Umbilical cord (tissue), 2 donors: ENCODE data around the gene S1PR4. TPM values are rescaled to one million over a fixed set of nuclear protein-coding genes. Genes with fewer than 3 reads are reported as not detected.
"Not testable (repeated sequence)": the region's sequence is repeated elsewhere in the genome, so short reads cannot be mapped to it uniquely, and the experiment has no call there.

ENCODE experiments used
- DNase-seq: peaks from one replicate; pipeline ENCODE4 v3.0.0-alpha.2; 2015; ENCODE audit warnings: low spot score
- total RNA-seq: library from RNA; depleted of rRNA; stranded (reverse); fragments of >200 nt; gene quantifications from one replicate; pipeline ENCODE4 v1.2.3, GENCODE V29; 2014; ENCODE audit warnings: low replicate concordance; ENCODE audit not compliant: insufficient read depth

The S1PR4 gene
- total RNA-seq, 1 donor from 2014 or later, result 1.7 TPM

GRCh38 chr19:3151563-3152418 lies 26.8 kb upstream of the S1PR4 start:
- no peak for DNase-seq

GRCh38 chr19:3152419-3152780 lies 26.2 kb upstream of the S1PR4 start:
- DNase-seq, result no peak

GRCh38 chr19:3153286-3154230 lies 25.0 kb upstream of the S1PR4 start:
- no peak for DNase-seq

- DNase-seq, result not testable (repeated sequence)
Measured at GRCh38 chr19:3154447-3154846, 24.1 kb upstream of the S1PR4 start.

GRCh38 chr19:3154957-3155736 lies 23.4 kb upstream of the S1PR4 start:
- peak; percentile 75 for DNase-seq

GRCh38 chr19:3157096-3157845 lies 21.3 kb upstream of the S1PR4 start:
- DNase-seq, result no peak

GRCh38 chr19:3159565-3159964 lies 19.0 kb upstream of the S1PR4 start:
- DNase-seq, result no peak

GRCh38 chr19:3160219-3160618 lies 18.4 kb upstream of the S1PR4 start:
- no peak for DNase-seq

GRCh38 chr19:3161453-3161852 lies 17.1 kb upstream of the S1PR4 start:
- DNase-seq, result no peak

- no peak for DNase-seq
Measured at GRCh38 chr19:3162418-3163229, 15.9 kb upstream of the S1PR4 start.

- peak; percentile 40 for DNase-seq
Measured at GRCh38 chr19:3163230-3163886, 15.2 kb upstream of the S1PR4 start.

- DNase-seq, result no peak
Measured at GRCh38 chr19:3163943-3164342, 14.6 kb upstream of the S1PR4 start.

- no peak for DNase-seq
Measured at GRCh38 chr19:3167533-3168272, 10.9 kb upstream of the S1PR4 start.

GRCh38 chr19:3171894-3172672 lies 6.5 kb upstream of the S1PR4 start:
- DNase-seq, result no peak

- not testable (repeated sequence) for DNase-seq
Measured at GRCh38 chr19:3172673-3173000, 5.9 kb upstream of the S1PR4 start.

GRCh38 chr19:3175781-3176714 lies 2.5 kb upstream of the S1PR4 start:
- DNase-seq, result peak; percentile 37
